ENCODE results near the gene MLLT6. TPM values are rescaled to one million over a fixed set of nuclear protein-coding genes. Genes with fewer than 3 reads are reported as not detected.

MLLT6 gene
- total and polyA plus RNA-seq, 2 of the 13 experiments (the other 11 are each of a cell fraction or from before 2014, with no cell fraction given) = 50.7 to 69.5 TPM

DNA sequence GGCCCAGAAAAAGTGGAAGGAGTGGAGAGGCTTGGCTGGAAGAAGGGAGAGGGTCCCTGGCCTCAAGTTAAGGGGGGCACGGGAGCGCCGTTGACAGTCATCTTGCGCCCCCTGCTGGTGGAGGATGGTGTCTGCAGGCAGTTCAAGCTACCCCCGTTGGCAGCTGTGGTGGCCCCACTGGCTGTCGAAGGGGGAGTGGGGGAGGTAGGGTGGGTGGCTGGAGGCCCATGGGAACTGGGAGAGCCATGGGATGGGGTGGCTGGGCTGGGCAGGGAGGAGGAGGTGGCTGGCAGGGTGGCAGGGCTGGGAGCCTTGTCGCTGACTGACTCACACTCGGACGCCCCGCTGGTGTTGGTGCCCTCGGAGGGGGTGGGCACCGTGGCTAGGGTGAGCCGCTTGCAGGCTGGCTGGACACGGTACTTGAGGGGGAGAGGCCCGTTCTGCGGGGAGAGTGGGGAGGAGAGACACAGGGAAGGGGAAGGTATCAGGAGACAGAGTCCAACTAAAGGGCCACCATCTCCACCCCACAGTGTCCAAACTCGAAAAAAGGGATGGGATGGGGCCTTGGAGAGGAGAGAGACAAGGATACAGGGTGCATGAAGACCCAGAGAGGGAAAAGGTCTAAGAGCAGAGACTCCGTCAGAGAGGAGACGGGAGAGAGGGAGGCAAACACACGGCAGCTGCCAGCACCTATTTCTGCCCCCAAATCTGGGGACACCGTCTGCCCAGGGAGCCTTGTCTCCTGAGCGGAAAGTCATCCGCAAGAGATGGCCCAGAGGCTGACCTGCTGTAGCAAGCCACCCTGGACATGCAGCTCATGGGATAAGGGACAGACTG is 30.3 kb downstream of the MLLT6 start:
- Histone ChIP-seq H3K9me3 (ENCODE audit: low read length) (no peaks in the 10 kb centered on the region), H3K9ac (ENCODE audit: insufficient read depth, low read depth, low read length) (no peak overlapping the region), H3K4me3 (replicated peaks in 1 of 3; ENCODE audit: insufficient read depth in 1 of 3, low read depth in 2 of 3, low read length in 3 of 3) (no peak overlapping the region; a peak in 1 of 6 replicates), H3K4me2 (ENCODE audit: low read depth, low read length) (no peak overlapping the region), H3K79me2 (ENCODE audit: insufficient read depth, low read length) (peaks cover 36% of the 10 kb centered on the region), H3K27me3 (ENCODE audit: control insufficient read depth in 1 of 2, insufficient read depth in 2 of 2, low read length in 2 of 2) (no peaks in the 10 kb centered on the region), H2AFZ (ENCODE audit: low read length) (no peak overlapping the region), H3K4me1 (ENCODE audit: insufficient read depth, low read length) (peaks cover 45% of the 10 kb centered on the region), H3K36me3 (replicated peaks in 1 of 2; ENCODE audit: control insufficient read depth in 1 of 2, insufficient read depth in 2 of 2, low read length in 2 of 2) (peaks cover 36 to 58% of the 10 kb centered on the region in 2 experiments), H3K27ac (ENCODE audit: extremely low read length, insufficient read depth, low read length) (peak overlapping the region; percentile 7), H4K20me1 (ENCODE audit: insufficient read depth, low read length) (peaks cover 22% of the 10 kb centered on the region; the same call in 1 of the 2 replicates)
- CTCF ChIA-PET (ENCODE audit: low intra/inter-chr PET ratio, low total read pairs) = interaction anchor here (1.1 to 3.6 kb wide), 3 partner anchors 12 to 72 kb away, joined by 5 to 37 read pairs (median 6); partner anchors contain the start of gene PCGF2
- BruUV-seq (replicated peaks) = no TSS peak
- ATAC-seq (no peak), FAIRE-seq (no peak), DNase-seq (ENCODE audit: low spot score) (peak; percentile 33)
- in situ Hi-C loops (cut with HindIII; ENCODE audit: extremely low pct_ligation_motif_present, low pct_unique_long_range_greater_than_20kb) = no loop called here
- 66% methylated on average over 21 of the region's 23 CpGs for WGBS (ENCODE audit: low lambda C conversion rate)
- POLR2A ChIA-PET = interaction anchor here (0.6 to 2.2 kb wide), 13 partner anchors 9 to 78 kb away, joined by 3 to 27 read pairs (median 4); partner anchors contain the start of gene EPOP
- intact Hi-C loops (cut with micrococcal nuclease; ENCODE audit: unreplicated experiment) = loop anchor here (1.0 kb wide), 1 partner anchor 58 kb away; no protein-coding TSS in a partner anchor
- TF ChIP-seq ATF7-NPFF (CRISPR knock-in tag; IDR thresholded peaks at IDR 0.05; ENCODE audit: low read depth) = no peak
- peak; percentile 66; the same call in 1 of the 2 replicates for TF ChIP-seq PAF1 (CRISPR knock-in tag; IDR thresholded peaks at IDR 0.05)
- TF ChIP-seq BHLHE40 (IDR thresholded peaks at IDR 0.05; ENCODE audit: low read length) = peak; percentile 49; the same call in 1 of the 2 replicates
- TF ChIP-seq HMG20B (CRISPR knock-in tag; conservative IDR thresholded peaks at IDR 0.05) = no peak
- peak; percentile 54 for TF ChIP-seq HNRNPK (IDR thresholded peaks at IDR 0.05; ENCODE audit: low read depth, low read length, poor library complexity, severe bottlenecking)
- TF ChIP-seq FOXA1 (IDR thresholded peaks at IDR 0.05) = no peak
- TF ChIP-seq FOXA1 (CRISPR knock-in tag; IDR thresholded peaks at IDR 0.05) = peak; percentile 59
- TF ChIP-seq NR2F1 (CRISPR knock-in tag; IDR thresholded peaks at IDR 0.05) = no peak
- TF ChIP-seq ZNF574 (CRISPR knock-in tag; IDR thresholded peaks at IDR 0.05) = peak; percentile 15; the same call in 1 of the 2 replicates
- peak; percentile 77 for TF ChIP-seq HIVEP1 (CRISPR knock-in tag; IDR thresholded peaks at IDR 0.05)
- no peak for TF ChIP-seq ZBTB3 (CRISPR knock-in tag; IDR thresholded peaks at IDR 0.05; ENCODE audit: borderline replicate concordance, low read depth)
- TF ChIP-seq SNAPC4 (CRISPR knock-in tag; IDR thresholded peaks at IDR 0.05) = no peak

Data from HepG2 (cell line).